Measurements from ENCODE around the gene MAGI3.
"Not testable (repeated sequence)": the region's sequence is repeated elsewhere in the genome, so short reads cannot be mapped to it uniquely, and the experiment has no call there.

MAGI3 gene

GRCh38 chr1:113444857-113445256 is 54.5 kb downstream of the MAGI3 start:
- DNase-seq: no peak

GRCh38 chr1:113451710-113452109 is 61.4 kb downstream of the MAGI3 start:
- no peak for DNase-seq

DNA sequence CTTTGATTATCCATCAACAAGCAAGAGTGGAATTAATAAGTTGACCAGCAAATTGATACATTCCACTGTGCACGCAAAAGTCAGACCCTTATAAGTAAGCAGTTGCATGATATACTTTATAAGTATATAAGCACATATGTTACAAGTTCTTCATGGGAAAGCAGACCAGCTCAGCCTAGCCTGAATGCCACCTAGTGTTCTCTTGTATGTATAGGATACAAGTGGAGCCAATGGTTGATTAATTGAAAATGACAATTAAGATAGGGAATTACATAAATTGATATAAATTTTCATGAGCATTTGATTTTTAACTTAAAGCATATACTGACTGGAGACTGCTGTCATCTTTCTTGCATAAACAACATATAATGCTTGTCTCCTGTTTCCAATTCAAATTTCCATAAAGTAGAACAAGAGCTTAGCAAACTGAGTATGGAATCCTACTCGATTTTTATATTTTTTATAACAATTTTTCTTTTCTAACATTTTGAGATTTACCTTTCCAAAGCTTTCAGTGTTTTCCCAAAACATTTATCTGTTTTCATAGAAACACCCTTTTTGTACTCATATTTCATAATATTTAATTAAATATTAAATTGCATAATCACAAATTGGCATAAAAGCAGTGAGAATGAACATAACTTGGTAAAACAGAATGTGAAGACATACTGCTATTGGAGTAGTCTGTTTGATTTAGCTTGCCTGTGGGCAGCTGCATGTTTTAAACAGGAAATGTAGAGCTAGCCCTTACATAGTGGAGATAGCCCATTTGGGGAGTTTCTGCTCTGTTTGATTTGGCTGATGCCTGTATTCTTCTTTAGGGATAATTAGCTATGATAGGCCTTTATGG is 62.8 kb downstream of the MAGI3 start:
- DNase-seq: no peak

DNA sequence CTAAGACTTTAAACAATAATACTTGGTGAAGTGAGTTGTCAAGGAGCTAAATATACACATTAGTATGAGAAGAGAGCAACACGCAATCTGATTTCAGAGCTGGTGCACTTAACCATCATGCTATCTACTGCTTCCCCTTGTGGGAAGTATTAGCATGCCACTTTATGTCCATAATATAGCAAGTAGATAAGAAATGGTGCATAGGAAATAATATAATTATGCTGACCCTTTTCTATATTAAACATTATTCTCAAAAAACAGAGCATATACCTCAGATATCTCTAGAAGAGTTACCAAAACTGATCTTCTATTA is 63.4 kb downstream of the MAGI3 start:
- no peak for DNase-seq

GRCh38 chr1:113455374-113455773 is 65.1 kb downstream of the MAGI3 start:
- DNase-seq: no peak

DNA sequence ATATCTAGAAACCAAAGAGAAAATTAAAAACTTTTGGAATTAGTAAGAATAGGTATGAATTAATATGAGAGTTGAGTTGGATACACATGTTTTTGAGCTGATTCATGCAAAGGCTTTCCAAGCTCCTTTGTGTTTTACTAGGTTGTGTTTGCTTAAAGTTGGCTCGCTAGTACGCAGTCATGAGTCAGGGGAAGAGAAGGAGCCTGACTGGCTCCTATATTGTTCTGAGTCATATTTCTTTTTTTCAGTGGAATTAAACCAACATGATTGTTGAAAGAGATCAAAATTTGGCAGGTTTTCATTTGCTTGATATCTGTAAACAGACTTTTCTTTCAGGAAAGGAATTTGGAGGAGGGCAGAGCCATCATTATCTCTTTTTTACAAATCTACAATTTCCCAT is 66.7 kb downstream of the MAGI3 start:
- no peak for DNase-seq

DNA sequence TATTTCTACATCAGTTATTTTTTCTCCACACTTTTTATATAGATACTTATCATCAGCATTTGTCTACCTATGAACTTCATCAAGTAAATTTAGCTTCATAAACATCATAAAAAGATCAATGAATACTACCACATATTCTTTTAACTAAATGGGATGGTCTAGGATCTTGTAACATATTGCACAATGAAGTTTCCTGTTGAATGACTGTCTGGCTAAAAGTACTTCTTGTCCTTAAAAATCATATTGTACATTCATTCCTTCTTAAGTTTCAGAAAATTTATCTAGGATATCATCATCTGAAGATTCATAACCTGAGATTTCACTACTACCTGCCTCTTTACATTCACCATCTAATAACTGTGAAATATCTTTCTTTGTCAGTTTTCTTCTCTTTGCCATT is 69.0 kb downstream of the MAGI3 start:
- no peak for DNase-seq

- no peak for DNase-seq
Measured at GRCh38 chr1:113467991-113468390, 77.7 kb downstream of the MAGI3 start.

GRCh38 chr1:113478427-113479195 is 88.3 kb downstream of the MAGI3 start:
- not testable (repeated sequence) for DNase-seq

- DNase-seq: peak; percentile 1
Measured at GRCh38 chr1:113479713-113480676, 89.7 kb downstream of the MAGI3 start.

DNA sequence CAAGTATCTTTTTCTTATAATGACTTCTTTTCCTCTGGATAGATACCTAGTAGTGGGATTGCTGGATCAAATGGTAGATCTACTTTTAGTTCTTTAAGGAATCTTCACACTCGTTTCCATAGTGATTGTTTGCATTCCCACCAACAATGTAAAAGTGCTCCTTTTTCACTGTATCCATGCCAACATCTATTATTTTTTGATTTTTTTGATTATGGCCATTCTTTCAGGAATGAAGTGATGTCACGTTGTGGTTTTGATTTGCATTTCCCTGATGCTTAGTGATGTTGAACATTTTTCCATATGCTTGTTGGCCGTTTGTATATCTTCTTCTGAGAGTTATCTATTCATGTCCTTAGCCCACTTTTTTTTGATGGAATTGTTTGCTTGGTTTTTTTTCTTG is 94.8 kb downstream of the MAGI3 start:
- DNase-seq: not testable (repeated sequence)

GRCh38 chr1:113488576-113489177 is 98.4 kb downstream of the MAGI3 start:
- no peak for DNase-seq

DNA sequence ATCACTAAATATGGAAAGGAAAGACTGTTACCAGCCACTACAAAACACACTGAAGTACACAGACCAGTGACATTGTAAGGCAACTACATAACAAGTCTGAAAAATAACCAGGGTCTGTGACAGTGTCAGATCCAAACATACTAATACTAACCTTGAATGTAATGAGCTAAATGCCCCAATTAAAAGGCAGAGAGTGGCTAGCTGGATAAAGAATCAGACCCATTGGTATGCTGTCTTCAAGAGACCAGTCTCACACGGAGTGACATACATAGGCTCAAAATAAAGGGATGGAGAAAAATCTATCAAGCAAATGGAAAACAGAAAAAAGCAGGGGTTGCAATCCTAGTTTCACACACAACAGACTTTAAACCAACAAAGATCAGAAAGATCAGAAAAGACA is 100.1 kb downstream of the MAGI3 start:
- no peak for DNase-seq

- no peak for DNase-seq
Measured at GRCh38 chr1:113493533-113493932, 103.2 kb downstream of the MAGI3 start.

GRCh38 chr1:113505357-113505756 is 115.0 kb downstream of the MAGI3 start:
- DNase-seq: no peak

DNA sequence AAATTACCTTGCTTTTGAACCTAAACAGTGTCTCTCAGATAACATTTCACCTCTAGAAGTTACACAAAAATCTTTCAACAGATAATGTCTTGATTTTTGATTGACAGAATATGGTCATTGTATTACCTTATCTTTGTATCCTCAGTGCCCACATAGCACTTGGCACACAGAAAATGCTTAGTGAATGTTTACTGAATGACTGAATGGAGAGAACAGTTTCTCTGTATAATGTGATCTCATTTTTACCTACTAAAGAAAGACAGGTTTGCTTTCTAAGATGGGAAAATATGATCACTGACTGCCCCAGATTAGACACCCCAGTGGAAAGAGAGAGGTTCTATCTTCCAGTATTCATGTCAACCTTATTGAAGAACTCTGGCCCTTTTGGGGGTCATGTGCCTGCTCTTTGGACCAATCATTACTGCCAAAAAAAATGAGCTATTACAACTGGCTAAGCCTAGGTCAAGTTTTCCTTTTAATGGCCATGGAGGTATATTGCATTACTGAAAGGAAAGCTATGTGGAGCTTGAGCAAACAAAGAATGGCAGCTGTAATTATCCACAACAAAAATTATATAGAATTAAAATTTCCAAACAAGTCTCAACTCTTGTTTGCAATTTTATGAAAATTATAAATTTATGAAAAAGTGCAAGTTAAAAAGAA is 117.4 kb downstream of the MAGI3 start:
- no peak for DNase-seq

DNA sequence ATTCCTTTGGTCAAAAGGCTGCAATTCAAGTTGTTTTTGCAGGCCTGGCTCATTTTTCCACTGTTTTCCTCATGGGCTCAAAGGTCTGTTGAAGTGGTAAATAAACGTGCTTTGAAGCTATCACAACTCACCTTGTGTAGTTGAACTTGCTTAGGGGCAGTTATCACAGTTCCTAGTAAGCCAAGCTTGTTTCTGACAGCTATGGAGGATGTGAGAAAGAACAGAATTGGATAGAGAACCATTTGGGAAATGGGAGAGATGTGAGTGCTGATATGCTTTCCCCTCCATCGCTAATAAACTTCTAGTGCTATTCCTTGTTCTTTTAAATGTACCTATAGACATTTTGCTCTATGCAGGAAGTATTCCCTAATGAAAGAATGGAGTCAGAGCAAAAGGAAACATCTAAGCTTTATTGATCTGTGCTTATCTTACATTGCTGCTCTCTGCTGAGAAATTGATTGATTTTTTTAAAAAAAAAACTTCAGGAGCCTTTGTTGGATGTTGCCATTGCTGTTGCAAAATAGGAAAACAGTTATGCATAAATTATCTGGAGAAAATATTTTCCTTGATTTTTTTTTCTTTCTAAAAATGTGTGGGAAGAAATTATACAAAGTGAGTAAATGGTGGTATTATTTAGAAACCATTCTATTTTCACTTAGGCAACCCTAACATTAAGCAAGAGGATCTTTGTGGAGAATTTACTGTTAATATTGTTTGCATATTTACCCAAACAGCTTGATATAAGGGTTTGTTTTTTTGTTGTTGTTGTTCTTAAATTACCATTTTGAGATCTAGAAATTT is 118.2 kb downstream of the MAGI3 start:
- DNase-seq: peak; percentile 4

- not testable (repeated sequence) for DNase-seq
Measured at GRCh38 chr1:113509766-113510165, 119.5 kb downstream of the MAGI3 start.

DNA sequence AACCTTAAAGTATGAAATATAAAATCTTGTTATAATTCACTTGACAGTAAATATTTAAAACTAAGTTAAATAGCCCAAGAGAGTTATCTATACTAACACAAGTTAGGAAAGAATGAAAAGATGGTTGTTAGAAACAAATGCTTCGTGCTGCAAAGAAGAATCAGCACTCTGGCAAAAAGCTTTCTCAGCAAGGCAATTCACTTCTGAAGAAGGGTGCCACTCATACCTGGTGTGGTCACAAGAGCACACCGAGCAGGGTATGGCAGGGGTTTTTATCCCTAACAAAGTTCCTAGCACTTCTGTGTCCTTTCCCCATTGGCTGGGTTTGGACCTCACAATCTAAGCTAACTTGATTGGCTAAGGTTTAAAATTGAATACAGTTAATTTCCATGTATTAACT is 121.0 kb downstream of the MAGI3 start:
- DNase-seq: no peak

DNA sequence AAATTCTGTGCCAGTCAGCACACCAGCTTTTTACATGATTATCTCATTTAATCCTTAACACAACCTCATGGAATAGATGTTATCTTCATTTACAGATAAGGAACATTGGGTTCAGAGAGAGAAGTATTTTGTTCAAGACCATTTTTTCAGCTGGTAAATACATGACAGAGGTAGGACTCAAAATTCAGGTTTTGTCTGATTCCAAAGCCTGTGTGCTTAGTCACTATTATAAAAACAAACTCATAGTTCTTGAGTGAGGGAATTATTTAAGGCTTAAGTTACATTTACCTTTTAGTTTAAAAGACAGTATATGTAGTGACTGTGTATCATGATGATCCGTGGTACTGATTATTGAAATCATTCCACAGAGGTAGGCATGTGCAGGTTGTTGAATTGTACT is 125.2 kb downstream of the MAGI3 start:
- no peak for DNase-seq

DNA sequence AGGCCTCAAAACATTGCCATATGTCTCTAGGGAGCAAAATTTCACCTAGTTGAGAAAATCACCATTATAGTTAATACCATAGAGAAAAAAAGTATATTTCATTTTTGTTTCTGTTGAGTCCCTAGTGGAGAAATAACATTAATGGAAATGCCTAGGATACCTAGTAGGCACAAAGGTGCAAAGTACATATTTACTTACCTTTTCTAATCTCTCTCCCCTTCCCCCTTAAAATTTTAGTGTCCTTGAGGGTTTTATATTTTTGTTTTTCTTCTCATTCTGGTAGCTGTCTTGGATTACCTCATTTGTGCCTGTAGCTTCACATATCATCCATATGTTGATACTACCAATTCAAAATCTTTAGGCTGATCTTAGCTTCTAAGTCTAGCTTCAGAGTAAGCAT is 127.0 kb downstream of the MAGI3 start:
- no peak for DNase-seq
